Head of caudate nucleus (tissue), 42 donors: ENCODE data around the gene LSS.

Experiments used
- DNase-seq, 42 donors: peaks; one replicate each; pipeline versions ENCODE4 v3.0.0 to v3.0.0-alpha.2; 2020 to 2021; ENCODE audit warnings: mixed read lengths in 7 of 42
- intact Hi-C: fragments of 100-400 bp; cut with DNase I; formaldehyde crosslinking; loops from one replicate; pipeline ENCODE4 v1.15.0; 2022

Gene LSS

GRCh38 chr21:46228345-46229051, at the start of gene LSS:
TSS of gene LSS (minus strand) at chr21:46228774. CDS start at chr21:46228745, 29 bp downstream.
- DNase-seq = peak; percentile 93 to 100 (median 98)
- intact Hi-C loops = loop anchor here (5.0 to 10.0 kb wide), 2 partner anchors 59 to 84 kb away; partner anchors contain the start of genes MCM3AP and YBEY

GRCh38 chr21:46274797-46275390, 46.3 kb upstream of the LSS start:
- intact Hi-C loops = no loop called here

GRCh38 chr21:46273341-46273740, 44.8 kb upstream of the LSS start:
- intact Hi-C loops = no loop called here

More at GRCh38 chr21:46274797-46275390, 46.3 kb upstream of the LSS start:
- DNase-seq = no peak

DNA sequence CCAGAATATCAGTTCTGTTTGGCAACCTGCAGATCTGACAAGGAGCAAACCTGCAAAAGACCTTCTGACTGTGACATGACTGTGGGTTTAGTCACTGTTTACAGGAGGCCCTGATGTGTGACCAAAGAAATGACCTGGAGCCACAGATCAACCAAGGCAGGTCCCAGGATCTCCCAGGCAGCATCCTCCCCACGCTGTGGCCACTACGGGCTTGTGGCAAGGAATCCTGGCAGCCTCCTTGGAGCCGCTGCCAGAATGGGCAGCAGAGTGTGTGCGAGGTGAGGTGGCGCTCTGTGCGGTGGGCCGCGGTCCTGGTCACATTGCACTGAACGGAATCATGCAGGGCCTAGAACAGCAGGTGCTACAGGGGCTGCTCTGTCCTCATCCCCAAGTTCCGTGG, 40.9 kb upstream of the LSS start:
- intact Hi-C loops = no loop called here
- DNase-seq = no peak

More at GRCh38 chr21:46273341-46273740, 44.8 kb upstream of the LSS start:
- DNase-seq = no peak

DNA sequence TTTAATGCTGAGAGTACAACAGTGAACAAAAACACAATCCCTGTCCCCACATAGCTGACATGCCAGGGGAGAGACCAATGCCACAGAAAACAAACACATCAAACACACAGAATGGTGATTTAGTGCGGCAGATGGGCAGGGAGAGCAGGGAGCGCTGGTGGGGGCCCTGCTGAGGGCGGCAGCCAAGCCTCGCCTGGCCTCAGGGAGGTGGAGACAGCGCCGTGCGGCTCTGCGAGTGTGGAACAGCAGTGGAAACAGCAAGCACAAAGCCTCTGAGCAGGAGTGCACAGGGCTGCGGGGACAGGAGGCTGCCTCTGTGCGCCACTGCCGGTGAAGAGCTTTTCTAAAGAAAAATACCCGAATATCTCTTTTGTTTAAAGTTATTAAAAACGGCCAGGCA, 39.8 kb upstream of the LSS start:
- DNase-seq = no peak
- intact Hi-C loops = no loop called here

DNA sequence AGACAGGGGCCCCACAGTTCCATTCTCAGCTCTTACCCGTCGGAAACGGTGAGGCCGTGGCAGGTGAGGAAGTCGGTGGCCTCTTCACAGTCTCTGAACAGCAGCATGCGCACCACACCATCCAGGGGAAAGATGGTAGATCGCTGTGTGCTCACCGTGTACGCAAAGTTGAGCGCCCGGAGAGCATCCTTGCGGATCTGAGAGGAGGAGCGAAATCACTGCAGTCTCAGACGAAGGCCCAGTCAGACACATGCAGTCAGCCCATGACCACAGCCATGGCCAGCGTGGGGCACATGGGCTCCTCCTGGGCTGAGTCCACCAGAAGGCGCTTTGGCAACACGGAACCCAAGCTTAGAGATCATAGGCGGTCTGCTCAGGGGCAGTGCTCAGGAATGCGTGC, 38.4 kb upstream of the LSS start:
- intact Hi-C loops = no loop called here
- DNase-seq = no peak

DNA sequence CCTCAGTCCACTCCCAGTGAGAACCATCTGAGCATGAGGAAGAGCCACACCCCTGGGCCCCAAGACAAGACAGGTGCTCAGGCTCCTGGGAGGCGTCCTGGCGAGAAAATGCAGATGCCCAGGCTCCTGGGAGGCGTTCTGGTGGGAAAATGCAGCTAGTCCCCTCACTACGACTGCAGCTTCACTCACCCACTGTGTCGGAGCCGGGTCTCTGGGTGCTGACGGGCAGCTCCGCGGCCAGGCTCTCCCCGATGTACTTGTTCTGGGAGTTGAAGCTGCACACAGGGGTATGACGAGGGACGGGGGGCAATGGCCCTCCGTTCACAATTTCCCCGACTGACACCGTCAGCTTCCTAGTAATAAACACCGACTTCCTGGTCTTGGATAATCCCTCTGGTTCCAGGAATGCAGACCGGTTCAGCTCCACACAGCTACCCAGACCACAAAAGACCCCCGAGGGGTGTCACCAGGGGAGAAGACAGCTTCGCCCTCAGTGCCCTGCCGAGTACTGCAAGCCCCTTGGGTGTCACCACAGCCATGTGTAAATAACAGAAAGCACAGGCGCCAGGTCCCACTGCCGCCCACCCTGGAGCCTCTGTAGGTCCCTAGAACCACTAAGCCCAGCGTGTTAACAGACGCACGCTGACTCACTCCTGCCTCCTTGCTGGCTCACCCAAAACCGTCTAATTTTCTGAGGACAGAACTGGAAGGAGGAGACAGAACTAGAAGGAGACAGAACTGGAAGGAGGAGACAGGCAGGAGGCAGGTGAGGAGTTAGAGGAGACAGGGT, 37.4 kb upstream of the LSS start:
- intact Hi-C loops = no loop called here
- peak in 4 of 42 donors; percentile 14 to 27 (median 18) for DNase-seq

GRCh38 chr21:46264690-46265144, 36.1 kb upstream of the LSS start:
- DNase-seq = no peak

GRCh38 chr21:46264046-46264689, 35.6 kb upstream of the LSS start:
- intact Hi-C loops = no loop called here
- no peak for DNase-seq

More at GRCh38 chr21:46264690-46265144, 36.1 kb upstream of the LSS start:
- intact Hi-C loops = no loop called here

DNA sequence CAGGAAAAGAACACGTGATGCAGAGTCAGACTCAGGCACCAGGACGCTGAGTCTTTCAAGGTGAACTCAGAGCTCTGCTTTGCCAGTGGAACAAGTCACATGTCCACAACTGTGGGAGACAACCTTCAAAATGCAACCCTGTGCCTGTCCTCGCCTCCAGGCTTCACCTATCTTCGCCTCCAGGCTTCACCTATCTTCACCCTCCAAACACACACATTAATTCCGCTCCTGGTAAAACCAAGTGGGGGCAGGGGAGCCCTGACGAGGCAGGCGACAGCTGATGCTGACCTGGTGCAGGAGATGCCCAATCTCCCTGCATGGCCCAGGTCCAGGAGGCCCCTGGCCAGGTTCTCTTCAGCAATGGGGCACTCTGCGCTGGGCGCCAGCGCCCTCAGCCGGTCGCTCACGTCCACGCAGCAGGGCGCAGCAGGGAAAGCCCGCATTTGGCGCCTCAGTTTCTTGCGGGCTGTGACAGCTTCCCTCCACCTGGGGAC, 28.0 kb upstream of the LSS start:
- intact Hi-C loops = no loop called here
- DNase-seq = peak; percentile 10 to 86 (median 55)

- intact Hi-C loops = no loop called here
- DNase-seq = no peak
Observed at GRCh38 chr21:46255758-46256337, 27.3 kb upstream of the LSS start.

- intact Hi-C loops = no loop called here
- DNase-seq = no peak
Observed at GRCh38 chr21:46255166-46255565, 26.6 kb upstream of the LSS start.

DNA sequence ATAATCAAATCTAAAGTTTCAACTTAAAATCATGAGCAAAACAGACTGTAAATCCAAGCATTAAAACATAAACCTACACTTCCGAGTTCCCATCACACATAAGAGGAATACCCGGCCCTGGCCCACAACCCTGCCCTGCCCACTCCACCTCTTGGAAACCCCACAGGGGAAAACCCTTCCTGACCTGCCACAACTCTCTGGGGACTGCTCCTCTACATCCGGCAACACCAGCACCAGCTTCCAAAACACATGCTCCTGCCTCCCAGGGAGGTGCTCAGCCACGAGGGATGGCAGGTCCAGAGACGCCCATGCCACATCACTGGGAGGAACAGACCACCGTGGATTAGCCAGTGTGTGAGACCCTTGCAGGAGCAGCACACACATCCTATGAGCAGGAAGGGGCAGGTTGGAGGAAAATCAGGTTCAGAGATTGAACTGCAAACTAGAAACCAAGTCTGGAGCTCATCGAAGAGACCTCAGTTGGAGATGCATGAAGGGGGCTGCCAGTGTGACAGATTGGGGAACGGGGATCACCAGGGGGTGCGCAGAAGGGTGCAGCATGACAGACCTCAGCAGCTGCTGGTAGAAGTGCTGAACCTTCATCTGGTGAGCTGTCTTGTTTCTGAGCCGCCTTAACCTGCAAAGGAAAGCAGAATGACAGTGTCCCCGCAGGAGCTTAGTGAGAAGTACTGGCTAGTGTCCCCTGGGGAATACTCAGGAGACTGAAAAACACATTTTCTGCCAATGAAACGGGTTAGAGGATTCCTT, 25.8 kb upstream of the LSS start:
- no peak for DNase-seq
- intact Hi-C loops = no loop called here

DNA sequence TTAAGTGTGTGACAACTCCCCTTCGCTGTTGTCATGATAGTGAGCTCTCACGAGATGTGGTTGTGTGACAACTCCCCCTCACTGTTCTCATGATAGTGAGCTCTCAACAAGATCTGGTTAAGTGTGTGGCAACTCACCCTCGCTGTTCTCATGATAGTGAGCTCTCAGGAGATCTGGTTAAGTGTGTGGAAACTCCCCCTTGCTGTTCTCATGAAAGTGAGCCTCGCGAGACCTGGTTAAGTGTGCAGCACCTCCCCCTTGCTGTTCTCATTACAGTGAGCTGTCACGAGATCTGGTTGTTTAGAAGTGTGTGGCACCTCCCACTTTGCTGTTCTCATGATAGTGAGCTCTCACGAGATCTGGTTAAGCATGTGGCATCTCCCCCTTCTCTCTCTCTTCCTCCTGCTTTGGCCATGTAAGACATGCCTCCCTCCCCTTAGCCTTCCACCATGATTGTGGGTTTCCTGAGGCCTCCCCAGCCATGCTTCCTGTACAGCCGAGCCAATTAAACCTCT, 25.1 kb upstream of the LSS start:
- no peak for DNase-seq
- intact Hi-C loops = no loop called here

- DNase-seq = no peak
- intact Hi-C loops = no loop called here
Observed at GRCh38 chr21:46252840-46253239, 24.3 kb upstream of the LSS start.

DNA sequence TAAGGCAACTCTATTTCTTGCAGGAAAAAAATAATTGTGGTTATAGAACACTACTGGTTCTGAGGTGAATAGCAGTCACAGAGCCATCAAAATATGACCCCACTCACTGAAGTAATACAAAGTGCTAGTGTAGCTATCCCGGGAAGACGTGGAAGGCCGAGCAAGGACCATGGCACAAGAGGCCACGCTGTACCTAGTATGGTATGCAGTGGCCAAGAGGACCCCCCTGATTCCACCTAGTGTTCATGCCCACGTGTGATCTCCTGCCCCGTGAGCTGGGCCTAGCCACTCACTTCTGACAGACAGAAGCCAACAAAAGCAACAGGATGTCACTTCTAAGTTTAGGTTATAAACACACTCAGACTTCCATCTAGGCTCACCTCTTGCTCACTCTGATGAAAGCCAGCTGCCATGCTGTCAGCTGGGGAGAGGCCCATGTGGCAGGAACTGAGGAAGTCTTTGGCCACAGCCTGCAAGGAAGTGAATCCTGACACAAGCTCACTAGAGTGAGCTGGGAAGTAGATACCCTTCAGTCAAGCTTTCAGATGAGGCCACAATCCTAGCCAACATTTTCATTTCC, 21.7 kb upstream of the LSS start:
- intact Hi-C loops = no loop called here
- no peak for DNase-seq

GRCh38 chr21:46248827-46249226, 20.3 kb upstream of the LSS start:
- intact Hi-C loops = no loop called here
- DNase-seq = no peak

DNA sequence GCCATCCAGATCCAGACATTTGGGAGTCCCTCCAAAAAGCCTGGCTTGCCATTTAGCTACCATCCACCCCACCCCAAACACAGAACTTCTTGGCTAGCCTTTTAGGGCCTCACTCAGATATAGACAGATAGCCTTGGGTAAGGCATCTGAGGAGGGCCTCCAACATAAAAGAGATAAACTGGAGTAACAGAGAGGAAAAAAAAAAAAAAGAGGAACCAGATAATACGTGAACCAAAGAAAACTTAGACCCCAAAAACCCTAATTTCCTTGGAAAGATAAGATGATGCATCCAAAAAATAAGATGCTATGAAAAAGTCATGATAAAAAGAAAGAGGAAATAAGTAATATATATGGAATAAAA, 19.8 kb upstream of the LSS start:
- no peak for DNase-seq
- intact Hi-C loops = no loop called here
